AG09309 (cell line): ENCODE measurements around the gene EHMT1.

Experiments used
- DNase-seq: peaks from one replicate; pipeline ENCODE4 v3.0.0-alpha.2; 2010; ENCODE audit warnings: low read depth
- H3K4me3 ChIP-seq: 2 replicates; pipeline ENCODE4 v1.5.1; 2011; ENCODE audit warnings: mild to moderate bottlenecking, low read depth, low read length, moderate library complexity; ENCODE audit not compliant: control insufficient read depth
- TF ChIP-seq, protein P1 (sequence below): IDR thresholded peaks from 2 replicates; pipeline ENCODE4 v1.5.1; 2011; ENCODE audit warnings: mild to moderate bottlenecking, low read depth, low read length, inconsistent platforms; ENCODE audit not compliant: insufficient read depth, control insufficient read depth; ENCODE audit errors: missing control alignments

EHMT1 gene

DNA sequence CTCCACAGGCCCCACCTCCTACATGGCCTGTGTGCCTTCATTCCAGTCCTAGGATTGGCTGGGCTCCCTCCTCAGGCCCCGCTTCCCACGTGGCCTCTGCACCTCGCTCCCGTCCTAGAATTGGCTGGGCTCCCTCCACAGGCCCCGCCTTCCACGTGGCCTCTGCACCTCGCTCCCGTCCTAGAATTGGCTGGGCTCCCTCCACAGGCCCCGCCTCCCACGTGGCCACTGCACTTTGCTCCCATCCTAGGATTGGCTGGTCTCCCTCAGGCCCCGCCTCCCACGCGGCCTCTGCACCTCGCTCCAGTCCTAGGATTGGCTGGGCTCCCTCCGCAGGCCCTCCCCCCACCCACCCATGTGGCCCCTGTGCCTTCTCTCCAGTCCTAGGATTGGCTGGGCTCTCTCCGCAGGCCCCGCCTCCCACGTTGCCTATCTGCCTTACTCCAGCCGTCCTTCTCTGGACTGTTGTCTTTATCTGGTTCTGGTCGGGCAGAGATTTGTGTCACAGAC is 213.4 kb downstream of the EHMT1 start:
- DNase-seq: no peak
- TF ChIP-seq, protein P1, sequence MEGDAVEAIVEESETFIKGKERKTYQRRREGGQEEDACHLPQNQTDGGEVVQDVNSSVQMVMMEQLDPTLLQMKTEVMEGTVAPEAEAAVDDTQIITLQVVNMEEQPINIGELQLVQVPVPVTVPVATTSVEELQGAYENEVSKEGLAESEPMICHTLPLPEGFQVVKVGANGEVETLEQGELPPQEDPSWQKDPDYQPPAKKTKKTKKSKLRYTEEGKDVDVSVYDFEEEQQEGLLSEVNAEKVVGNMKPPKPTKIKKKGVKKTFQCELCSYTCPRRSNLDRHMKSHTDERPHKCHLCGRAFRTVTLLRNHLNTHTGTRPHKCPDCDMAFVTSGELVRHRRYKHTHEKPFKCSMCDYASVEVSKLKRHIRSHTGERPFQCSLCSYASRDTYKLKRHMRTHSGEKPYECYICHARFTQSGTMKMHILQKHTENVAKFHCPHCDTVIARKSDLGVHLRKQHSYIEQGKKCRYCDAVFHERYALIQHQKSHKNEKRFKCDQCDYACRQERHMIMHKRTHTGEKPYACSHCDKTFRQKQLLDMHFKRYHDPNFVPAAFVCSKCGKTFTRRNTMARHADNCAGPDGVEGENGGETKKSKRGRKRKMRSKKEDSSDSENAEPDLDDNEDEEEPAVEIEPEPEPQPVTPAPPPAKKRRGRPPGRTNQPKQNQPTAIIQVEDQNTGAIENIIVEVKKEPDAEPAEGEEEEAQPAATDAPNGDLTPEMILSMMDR: no peak
- H3K4me3 ChIP-seq: no peak overlapping the region

DNA sequence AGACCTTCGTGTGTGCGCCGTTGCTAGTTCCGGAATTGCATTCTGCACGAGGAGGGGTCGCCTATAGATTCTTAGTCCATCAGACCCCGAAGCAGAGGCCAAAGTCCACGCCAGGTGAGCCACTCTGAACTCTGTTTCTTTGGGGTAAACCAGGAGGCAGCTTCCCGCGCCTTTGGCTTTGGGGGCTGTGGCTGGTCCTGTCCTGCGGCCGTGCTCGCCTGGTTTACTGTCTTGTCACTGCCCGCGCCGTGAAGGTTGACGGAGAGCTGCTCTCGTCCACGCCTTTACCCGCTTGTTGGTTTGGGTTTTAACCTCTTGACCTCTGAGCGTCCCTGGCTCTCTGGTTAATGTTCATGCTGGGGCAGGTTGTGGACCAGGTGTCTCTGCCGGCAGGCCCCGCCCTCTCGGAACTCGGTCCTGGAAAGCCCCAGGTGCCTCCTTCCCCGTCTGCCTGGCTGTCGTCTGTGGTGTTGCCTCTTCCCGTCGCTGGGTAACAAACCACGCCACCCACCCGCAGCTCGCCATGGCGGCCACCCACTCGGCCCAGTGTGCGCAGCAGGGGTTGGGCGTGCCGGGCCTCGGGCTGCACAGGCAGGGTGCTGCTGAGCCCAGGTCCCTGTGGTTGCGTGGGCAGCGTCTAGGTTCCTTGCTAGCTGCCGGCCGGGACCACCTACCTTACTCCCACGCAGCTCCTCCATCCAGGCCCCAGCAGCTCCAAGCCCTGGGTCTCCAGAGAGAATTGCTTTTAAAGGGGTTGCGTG is 214.2 kb downstream of the EHMT1 start:
- DNase-seq: no peak
- H3K4me3 ChIP-seq: no peak overlapping the region
- TF ChIP-seq, protein P1: no peak

DNA sequence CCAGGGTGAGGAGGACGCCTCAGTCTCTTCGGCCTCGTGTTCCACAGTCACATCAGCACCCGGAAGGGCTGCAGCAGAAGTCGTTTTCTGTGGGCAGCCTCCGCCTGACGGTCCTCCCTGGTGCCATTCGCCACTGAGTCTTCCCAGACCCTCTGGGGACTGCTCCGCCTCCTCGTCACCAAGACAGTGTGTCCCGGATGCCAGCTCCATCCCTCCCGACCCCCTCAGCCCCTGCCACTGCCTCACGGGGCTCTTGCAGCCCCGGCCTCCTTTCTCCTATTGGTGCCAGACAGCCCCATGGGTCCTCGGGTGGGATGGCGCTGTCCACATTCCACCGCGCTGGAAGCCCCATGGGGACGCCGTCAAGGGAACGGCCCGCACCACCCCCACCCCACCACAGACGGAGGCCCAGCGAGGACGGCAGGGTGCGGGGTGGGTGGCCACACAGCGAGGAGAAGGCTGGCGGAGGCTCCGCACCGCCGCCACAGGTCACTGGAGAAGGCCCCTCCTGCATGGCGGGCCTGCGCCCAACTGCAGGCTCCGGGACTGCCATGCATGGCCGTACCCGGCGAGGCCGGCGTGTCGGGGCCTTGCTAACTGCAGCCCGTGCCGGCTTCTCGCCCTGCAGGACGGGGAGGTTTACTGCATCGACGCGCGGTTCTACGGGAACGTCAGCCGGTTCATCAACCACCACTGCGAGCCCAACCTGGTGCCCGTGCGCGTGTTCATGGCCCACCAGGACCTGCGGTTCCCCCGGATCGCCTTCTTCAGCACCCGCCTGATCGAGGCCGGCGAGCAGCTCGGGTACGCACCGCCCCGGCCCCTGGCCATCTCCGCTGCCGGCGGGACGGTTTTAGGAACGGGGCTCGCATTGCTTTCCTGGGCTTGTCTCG is 215.2 kb downstream of the EHMT1 start:
- no peak overlapping the region for H3K4me3 ChIP-seq
- TF ChIP-seq, protein P1: no peak
- DNase-seq: no peak

DNA sequence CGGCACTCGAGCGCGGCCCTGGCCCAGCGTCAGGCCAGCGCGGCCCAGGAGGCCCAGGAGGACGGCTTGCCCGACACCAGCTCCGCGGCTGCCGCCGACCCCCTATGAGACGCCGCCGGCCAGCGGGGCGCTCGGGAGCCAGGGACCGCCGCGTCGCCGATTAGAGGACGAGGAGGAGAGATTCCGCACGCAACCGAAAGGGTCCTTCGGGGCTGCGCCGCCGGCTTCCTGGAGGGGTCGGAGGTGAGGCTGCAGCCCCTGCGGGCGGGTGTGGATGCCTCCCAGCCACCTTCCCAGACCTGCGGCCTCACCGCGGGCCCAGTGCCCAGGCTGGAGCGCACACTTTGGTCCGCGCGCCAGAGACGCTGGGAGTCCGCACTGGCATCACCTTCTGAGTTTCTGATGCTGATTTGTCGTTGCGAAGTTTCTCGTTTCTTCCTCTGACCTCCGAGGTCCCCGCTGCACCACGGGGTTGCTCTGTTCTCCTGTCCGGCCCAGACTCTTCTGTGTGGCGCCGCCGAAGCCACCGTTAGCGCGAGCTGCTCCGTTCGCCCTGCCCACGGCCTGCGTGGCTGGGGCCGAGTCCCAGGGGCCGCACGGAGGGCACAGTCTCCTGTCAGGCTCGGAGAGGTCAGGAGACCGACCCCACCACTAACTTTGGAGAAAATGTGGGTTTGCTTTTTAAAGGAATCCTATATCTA is 216.2 kb downstream of the EHMT1 start:
- TF ChIP-seq, protein P1: no peak
- no peak overlapping the region for H3K4me3 ChIP-seq
- no peak for DNase-seq

DNA sequence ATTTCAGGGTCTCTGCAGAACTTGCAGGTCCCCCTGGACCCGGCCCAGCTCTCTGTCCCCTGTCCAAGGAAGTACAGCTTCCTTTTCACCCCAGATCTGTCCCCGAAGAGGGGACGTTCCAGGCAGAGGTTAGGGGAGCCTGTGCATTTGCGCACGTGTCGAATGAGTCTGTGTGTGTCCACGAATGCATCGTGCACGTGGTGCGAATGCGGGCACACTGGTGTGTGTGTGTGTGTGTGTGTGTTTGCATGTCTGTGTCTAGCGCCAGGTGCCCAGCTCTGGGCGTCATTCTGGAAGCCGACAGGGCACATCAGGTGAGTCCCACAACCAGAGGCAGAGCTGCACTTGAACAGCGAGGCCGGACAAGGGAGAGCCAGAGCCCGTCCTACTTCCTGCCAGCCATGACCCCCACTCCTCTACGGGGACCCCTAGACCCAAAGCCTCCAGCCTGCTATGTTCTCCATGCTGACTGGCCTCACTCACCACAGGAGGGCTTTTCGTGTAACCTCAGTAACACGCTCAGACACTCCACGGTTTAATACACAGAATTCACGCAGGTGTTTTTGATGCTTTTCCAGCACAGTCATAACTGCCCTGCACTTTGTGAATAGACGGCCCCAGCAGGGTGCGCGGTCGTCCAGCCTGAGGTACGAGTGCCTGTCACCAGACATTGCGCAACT is 217.5 kb downstream of the EHMT1 start:
- TF ChIP-seq, protein P1: no peak
- no peak overlapping the region for H3K4me3 ChIP-seq
- no peak for DNase-seq

DNA sequence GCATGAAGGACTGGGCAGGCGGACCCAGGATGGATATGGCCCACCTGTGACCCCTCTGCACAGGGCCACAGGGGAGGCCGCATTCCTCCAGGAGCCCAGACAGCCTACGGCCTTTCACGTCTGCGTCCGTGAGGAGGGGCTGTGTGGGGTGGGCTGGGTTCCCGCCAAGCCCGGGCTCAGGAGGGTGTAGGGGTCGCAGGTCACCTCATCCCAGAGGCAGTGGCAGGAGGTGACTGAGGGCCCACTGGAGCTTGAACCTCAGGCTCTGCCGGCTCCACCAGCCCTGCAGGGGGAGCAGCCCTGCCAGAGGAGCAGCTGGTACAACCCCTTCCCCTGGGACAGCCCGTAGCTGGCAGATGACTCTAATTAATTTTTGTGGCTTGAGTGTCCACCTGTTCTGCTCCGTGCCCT is 218.0 kb downstream of the EHMT1 start:
- TF ChIP-seq, protein P1: no peak
- H3K4me3 ChIP-seq: no peak overlapping the region
- no peak for DNase-seq
